Fibroblast of lung (primary cell): ENCODE measurements around the gene HIPK3. TPM values are rescaled to one million over a fixed set of nuclear protein-coding genes. Genes with fewer than 3 reads are reported as not detected.
"Not testable (repeated sequence)": the region's sequence is repeated elsewhere in the genome, so short reads cannot be mapped to it uniquely, and the experiment has no call there.

ENCODE experiments used
- DNase-seq, 2 donors: peaks; one replicate each; pipeline versions ENCODE4 v3.0.0 to v3.0.0-alpha.2; 2010; ENCODE audit warnings: low read depth in 2 of 2
- H2AFZ ChIP-seq: 2 replicates; pipeline ENCODE4 v1.5.1; 2012; ENCODE audit warnings: low read length, control low read depth, inconsistent platforms
- H3K27ac ChIP-seq: 2 replicates; pipeline ENCODE4 v1.5.1; 2011; ENCODE audit warnings: low read length, control low read depth; ENCODE audit not compliant: insufficient read depth
- H3K27me3 ChIP-seq: 2 replicates; pipeline ENCODE4 v1.5.1; 2011; ENCODE audit warnings: mild to moderate bottlenecking, low read length; ENCODE audit not compliant: control insufficient read depth, insufficient read depth
- H3K36me3 ChIP-seq: 2 replicates; pipeline ENCODE4 v1.5.1; 2011; ENCODE audit warnings: low read length; ENCODE audit not compliant: control insufficient read depth, insufficient read depth
- H3K4me1 ChIP-seq: 2 replicates; pipeline ENCODE4 v1.5.1; 2011; ENCODE audit warnings: low read length; ENCODE audit not compliant: control insufficient read depth, insufficient read depth; ENCODE audit errors: extremely low read depth
- H3K4me2 ChIP-seq: 2 replicates; pipeline ENCODE4 v1.5.1; 2011; ENCODE audit warnings: low read length, control low read depth; ENCODE audit not compliant: insufficient read depth; ENCODE audit errors: extremely low read depth
- H3K4me3 ChIP-seq, 4 experiments: fragments of 200-600 bp in 1 of 4; sonication (generic) in 1 of 4; replicated peaks in 1 of 4; 2 replicates each; pipeline ENCODE4 v1.5.1; 2011 to 2016; ENCODE audit warnings: low read length in 4 of 4, low read depth in 3 of 4, mild to moderate bottlenecking in 3 of 4, control low read depth in 2 of 4, inconsistent platforms in 1 of 4, mixed read lengths in 1 of 4; ENCODE audit not compliant: insufficient read depth in 1 of 4; ENCODE audit errors: control extremely low read depth in 1 of 4
- H3K79me2 ChIP-seq: 2 replicates; pipeline ENCODE4 v1.5.1; 2012; ENCODE audit warnings: mild to moderate bottlenecking, low read length, inconsistent platforms; ENCODE audit not compliant: control insufficient read depth, insufficient read depth
- H3K9ac ChIP-seq: 2 replicates; pipeline ENCODE4 v1.5.1; 2011; ENCODE audit warnings: mild to moderate bottlenecking, low read length, control low read depth; ENCODE audit not compliant: insufficient read depth
- H3K9me3 ChIP-seq: 2 replicates; pipeline ENCODE4 v1.5.1; 2012; ENCODE audit warnings: low read depth, low read length; ENCODE audit not compliant: control insufficient read depth, insufficient read depth
- H4K20me1 ChIP-seq: 2 replicates; pipeline ENCODE4 v1.5.1; 2011; ENCODE audit warnings: low read length; ENCODE audit not compliant: control insufficient read depth, insufficient read depth; ENCODE audit errors: extremely low read depth
- CTCF ChIP-seq, 2 donors: IDR thresholded peaks in 1 of 2; conservative IDR thresholded peaks in 1 of 2; 1 replicate in 1 of 2; 2 replicates in 1 of 2; pipeline ENCODE4 v1.5.1; 2011 to 2012; ENCODE audit warnings: low read length in 2 of 2, control low read depth in 1 of 2, inconsistent platforms in 1 of 2, low read depth in 1 of 2, mild to moderate bottlenecking in 1 of 2
- EZH2 ChIP-seq: IDR thresholded peaks from 2 replicates; pipeline ENCODE4 v1.5.1; 2012; ENCODE audit warnings: low read length, control low read depth, mild to moderate bottlenecking; ENCODE audit errors: missing control alignments
- polyA plus RNA-seq, 2 donors: library from polyadenylated mRNA; depleted of rRNA in 1 of 2; stranded (reverse) in 1 of 2; unstranded in 1 of 2; fragments of >200 nt; gene quantifications; 2 replicates each; pipeline ENCODE4 v1.2.1, GENCODE V29; 2011 to 2012; ENCODE audit warnings: missing spikeins in 1 of 2
- total RNA-seq: library from RNA; depleted of rRNA; stranded (reverse); fragments of >200 nt; gene quantifications from 2 replicates; pipeline ENCODE4 v1.2.1, GENCODE V29; 2014

Gene HIPK3
- total and polyA plus RNA-seq, 2 donors (not counting 1 experiment from before 2014, with no cell fraction given): 24.5 to 89.8 TPM

- no peak overlapping the region for H3K27ac ChIP-seq
- H3K9me3 ChIP-seq: no peaks in the 10 kb centered on the region
- H2AFZ ChIP-seq: no peak overlapping the region
- H3K79me2 ChIP-seq: peaks cover 51% of the 10 kb centered on the region
- H3K4me1 ChIP-seq: peaks cover 3% of the 10 kb centered on the region
- no peak for DNase-seq
- H4K20me1 ChIP-seq: no peaks in the 10 kb centered on the region
- H3K36me3 ChIP-seq: no peaks in the 10 kb centered on the region
- no peaks in the 10 kb centered on the region for H3K27me3 ChIP-seq
- no peak for TF ChIP-seq EZH2
- no peak for TF ChIP-seq CTCF (conservative IDR thresholded peaks at IDR 0.05 in 1 of 2, IDR thresholded peaks at IDR 0.05 in 1 of 2; ENCODE audit: low read depth in 1 of 2, low read length in 2 of 2)
- H3K4me2 ChIP-seq: no peak overlapping the region
- no peak overlapping the region for H3K9ac ChIP-seq
- H3K4me3 ChIP-seq: no peak overlapping the region
Observed at GRCh38 chr11:33303541-33303940, 46.4 kb downstream of the HIPK3 start.

GRCh38 chr11:33306821-33307220 is 49.6 kb downstream of the HIPK3 start:
- not testable (repeated sequence) for H2AFZ ChIP-seq, H3K9ac ChIP-seq, H3K4me1 ChIP-seq, H3K27me3 ChIP-seq, H3K4me2 ChIP-seq, H3K4me3 ChIP-seq, H3K36me3 ChIP-seq, H3K27ac ChIP-seq, H4K20me1 ChIP-seq, H3K9me3 ChIP-seq
- H3K79me2 ChIP-seq: peaks cover 53% of the 10 kb centered on the region
- peak in 1 of 2 donors; percentile 7 for DNase-seq

GRCh38 chr11:33307984-33308383 is 50.8 kb downstream of the HIPK3 start:
- Histone ChIP-seq H3K4me1 (peaks cover 3% of the 10 kb centered on the region), H3K4me2 (no peak overlapping the region), H3K9ac (no peak overlapping the region), H2AFZ (no peak overlapping the region), H3K4me3 (no peak overlapping the region), H3K27ac (no peak overlapping the region), H3K36me3 (no peaks in the 10 kb centered on the region), H3K9me3 (no peaks in the 10 kb centered on the region), H4K20me1 (no peaks in the 10 kb centered on the region), H3K27me3 (no peaks in the 10 kb centered on the region), H3K79me2 (peaks cover 57% of the 10 kb centered on the region)
- peak in 1 of 2 donors; percentile 23 for DNase-seq
- TF ChIP-seq EZH2 (no peak), CTCF (conservative IDR thresholded peaks at IDR 0.05 in 1 of 2, IDR thresholded peaks at IDR 0.05 in 1 of 2; ENCODE audit: low read depth in 1 of 2, low read length in 2 of 2) (no peak)
